Activated CD4-positive, alpha-beta T cell treated with anti-CD3 and anti-CD28 coated beads, Interleukin-10, Interleukin-2, amounts not matched to agents 100 ng/mL and 50 ng/mL, durations not matched to agents 16 hours and 8 hours (primary cell): ENCODE results near the gene ARGLU1.

Experiments
- DNase-seq: peaks from one replicate; pipeline ENCODE4 v3.0.0-alpha.2; 2020

Gene ARGLU1

GRCh38 chr13:106540613-106541012 lies 27.3 kb downstream of the ARGLU1 start:
- no peak for DNase-seq

GRCh38 chr13:106537521-106537920 lies 30.4 kb downstream of the ARGLU1 start:
- DNase-seq, result no peak

- DNase-seq, result peak; percentile 85
Measured at GRCh38 chr13:106536244-106537034, 31.5 kb downstream of the ARGLU1 start.

GRCh38 chr13:106535552-106536243 lies 32.2 kb downstream of the ARGLU1 start, which contains the start of gene EFNB2:
TSS of gene EFNB2 (minus strand) at chr13:106535662. CDS start at chr13:106534964, 698 bp downstream.
- peak; percentile 93 for DNase-seq

GRCh38 chr13:106534639-106535551 lies 33.0 kb downstream of the ARGLU1 start:
- DNase-seq, result no peak

- DNase-seq, result no peak
Measured at GRCh38 chr13:106533943-106534638, 33.8 kb downstream of the ARGLU1 start.

- peak; percentile 12 for DNase-seq
Measured at GRCh38 chr13:106533101-106533942, 34.6 kb downstream of the ARGLU1 start.

- no peak for DNase-seq
Measured at GRCh38 chr13:106532111-106532929, 35.6 kb downstream of the ARGLU1 start.

GRCh38 chr13:106530980-106531481 lies 36.9 kb downstream of the ARGLU1 start:
- DNase-seq, result no peak

- DNase-seq, result no peak
Measured at GRCh38 chr13:106530171-106530851, 37.6 kb downstream of the ARGLU1 start.

GRCh38 chr13:106529415-106530170 lies 38.3 kb downstream of the ARGLU1 start:
- no peak for DNase-seq

- DNase-seq, result no peak
Measured at GRCh38 chr13:106528718-106529414, 39.1 kb downstream of the ARGLU1 start.

GRCh38 chr13:106527826-106528225 lies 40.1 kb downstream of the ARGLU1 start:
- no peak for DNase-seq

GRCh38 chr13:106527445-106527801 lies 40.5 kb downstream of the ARGLU1 start:
- DNase-seq, result no peak

- no peak for DNase-seq
Measured at GRCh38 chr13:106526738-106527444, 41.0 kb downstream of the ARGLU1 start.

GRCh38 chr13:106525865-106526264 lies 42.1 kb downstream of the ARGLU1 start:
- DNase-seq, result no peak

GRCh38 chr13:106524108-106524507 lies 43.8 kb downstream of the ARGLU1 start:
- no peak for DNase-seq

- DNase-seq, result no peak
Measured at GRCh38 chr13:106523576-106523975, 44.4 kb downstream of the ARGLU1 start.
